GM12874 (cell line): ENCODE results near the gene SLC25A23.

Experiments
- TF ChIP-seq, protein P1 (sequence below): IDR thresholded peaks from 2 replicates; pipeline ENCODE4 v1.5.1; 2011; ENCODE audit warnings: low read depth, mild to moderate bottlenecking, control low read depth, low read length, moderate library complexity; ENCODE audit not compliant: insufficient read depth

The SLC25A23 gene

DNA sequence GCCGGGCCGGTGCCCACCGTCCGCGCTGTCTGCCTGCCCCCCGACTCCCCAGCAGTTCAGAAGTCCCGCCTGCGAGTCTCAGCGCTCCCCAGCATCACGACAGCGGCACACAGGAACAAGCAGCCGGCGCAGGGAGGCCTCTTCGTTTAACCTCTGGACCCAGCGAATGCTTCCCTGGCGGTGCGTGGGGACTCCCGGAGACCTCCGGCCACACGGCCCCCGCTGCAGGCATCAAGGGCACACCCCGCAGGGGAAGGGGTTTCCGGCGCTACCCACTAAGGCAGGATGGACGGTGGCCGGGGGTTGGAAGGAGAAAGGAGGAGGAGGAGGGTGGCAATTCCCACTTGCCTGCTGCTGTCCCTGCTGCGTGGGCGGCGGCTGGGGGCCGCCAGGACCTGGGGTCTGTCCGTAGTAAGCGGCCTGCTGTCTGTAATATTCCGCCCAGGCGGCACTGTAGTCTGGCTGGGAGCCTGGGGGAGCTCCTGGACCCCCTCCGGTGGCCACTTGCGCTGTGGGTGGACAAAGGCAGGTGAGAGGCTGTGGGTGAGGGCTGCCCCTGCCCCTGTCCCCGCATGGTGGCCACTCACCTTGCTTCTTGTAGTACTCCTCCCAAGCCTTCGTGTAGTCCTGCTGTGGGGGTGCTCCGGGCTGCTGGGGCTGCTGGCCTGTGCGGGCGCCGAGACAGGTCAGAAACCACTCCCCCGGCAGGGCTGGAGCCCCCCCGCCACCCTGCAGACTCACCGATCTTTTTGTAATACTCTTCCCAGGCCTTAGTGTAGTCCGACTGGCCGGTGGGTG is 44.6 kb downstream of the SLC25A23 start:
- TF ChIP-seq, protein P1, sequence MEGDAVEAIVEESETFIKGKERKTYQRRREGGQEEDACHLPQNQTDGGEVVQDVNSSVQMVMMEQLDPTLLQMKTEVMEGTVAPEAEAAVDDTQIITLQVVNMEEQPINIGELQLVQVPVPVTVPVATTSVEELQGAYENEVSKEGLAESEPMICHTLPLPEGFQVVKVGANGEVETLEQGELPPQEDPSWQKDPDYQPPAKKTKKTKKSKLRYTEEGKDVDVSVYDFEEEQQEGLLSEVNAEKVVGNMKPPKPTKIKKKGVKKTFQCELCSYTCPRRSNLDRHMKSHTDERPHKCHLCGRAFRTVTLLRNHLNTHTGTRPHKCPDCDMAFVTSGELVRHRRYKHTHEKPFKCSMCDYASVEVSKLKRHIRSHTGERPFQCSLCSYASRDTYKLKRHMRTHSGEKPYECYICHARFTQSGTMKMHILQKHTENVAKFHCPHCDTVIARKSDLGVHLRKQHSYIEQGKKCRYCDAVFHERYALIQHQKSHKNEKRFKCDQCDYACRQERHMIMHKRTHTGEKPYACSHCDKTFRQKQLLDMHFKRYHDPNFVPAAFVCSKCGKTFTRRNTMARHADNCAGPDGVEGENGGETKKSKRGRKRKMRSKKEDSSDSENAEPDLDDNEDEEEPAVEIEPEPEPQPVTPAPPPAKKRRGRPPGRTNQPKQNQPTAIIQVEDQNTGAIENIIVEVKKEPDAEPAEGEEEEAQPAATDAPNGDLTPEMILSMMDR, result no peak

DNA sequence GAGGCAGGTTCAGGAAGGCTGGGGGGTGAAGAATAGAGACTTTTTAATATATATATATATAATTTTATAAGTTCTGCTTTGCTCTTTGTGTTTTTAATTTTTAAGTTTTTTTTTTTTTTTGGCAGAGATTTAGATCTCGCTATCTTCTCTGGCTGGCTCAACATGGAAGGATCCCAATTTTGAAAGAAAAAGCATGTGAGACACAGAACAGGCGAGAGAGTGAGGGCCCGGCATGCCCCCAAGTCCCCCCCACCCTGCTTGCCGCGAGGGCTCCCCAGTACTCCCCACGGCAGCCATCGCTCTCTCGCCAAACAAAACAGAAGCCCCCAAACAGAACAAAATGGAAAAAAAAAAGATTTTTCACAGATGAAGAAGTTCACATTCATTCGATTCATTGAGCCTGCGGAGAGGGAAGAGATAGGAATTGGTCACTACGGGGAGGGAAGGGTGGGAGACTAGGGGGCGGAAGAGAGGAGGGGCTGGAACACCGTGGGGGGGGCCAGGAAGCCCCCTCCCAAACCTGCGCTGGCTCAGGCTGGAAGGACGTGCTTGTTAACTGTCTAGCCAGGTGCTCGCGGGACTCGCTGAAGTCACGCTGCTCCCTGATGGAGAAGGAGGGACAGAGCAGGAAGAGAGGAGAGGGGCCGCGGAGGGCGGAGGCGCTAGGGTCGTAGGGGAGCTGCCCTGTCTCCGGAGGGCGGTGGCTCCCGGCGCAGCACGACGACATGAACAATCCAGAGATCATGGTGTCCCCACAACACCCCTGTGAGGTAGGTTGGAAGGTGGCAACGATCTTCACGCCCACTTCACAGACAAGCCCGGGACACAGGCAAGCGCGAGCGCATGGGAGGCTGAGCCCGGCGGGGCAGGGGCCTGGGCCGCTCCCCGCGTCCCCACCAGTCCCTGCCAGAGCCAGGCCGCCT is 45.6 kb downstream of the SLC25A23 start:
- TF ChIP-seq, protein P1, result no peak

DNA sequence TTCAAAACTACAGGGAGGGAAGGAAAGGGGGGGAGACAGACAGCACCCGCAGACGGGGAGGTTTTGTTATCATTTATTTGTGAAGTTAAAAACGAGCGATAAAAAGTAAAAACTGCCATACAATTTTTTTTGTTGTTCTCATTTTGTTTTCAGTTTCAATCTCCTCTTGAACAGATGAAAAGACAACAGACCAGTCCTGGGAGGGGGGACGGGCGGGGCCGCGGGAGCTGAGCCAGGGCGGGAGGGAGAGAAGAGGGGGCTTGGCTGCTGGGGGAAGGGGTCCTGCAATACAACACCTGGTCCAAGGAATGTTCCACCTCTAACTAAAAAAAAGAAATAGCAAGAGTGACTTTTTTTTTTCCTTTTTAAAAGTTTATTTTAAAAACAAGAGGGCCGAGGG is 46.3 kb downstream of the SLC25A23 start:
- TF ChIP-seq, protein P1, result no peak

DNA sequence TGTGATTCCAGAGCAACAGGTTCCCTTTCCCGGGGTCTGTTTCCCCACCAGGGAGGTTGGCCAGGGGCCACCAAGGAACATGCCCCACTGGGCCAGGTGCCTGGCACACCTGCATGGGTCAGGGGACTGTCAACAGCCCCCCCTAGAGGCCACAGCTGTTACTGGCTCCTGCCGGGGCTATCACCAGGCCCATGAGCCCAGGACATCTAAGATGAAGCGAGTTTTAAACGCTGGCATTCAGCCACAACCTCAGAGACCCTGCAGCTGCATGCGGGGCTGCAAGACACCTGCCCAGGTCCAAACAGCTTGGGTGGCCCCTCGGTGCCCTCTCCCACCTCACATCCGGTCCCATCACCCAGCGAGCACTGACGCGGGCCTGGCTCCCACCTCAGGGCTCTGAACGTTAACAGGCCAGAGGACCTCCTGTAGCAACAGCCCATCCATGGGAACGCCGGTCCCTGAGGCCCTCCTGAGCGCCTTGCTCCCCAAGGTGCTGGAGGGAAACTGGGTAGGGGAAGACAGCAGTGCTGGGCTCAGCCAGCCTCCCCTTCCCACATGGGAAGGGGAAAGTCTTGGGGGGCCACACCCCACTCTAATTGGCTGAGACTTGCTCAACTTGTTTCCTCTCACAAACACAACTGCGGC is 47.0 kb downstream of the SLC25A23 start:
- TF ChIP-seq, protein P1, result peak; percentile 76

GRCh38 chr19:6412061-6412446 is 47.5 kb downstream of the SLC25A23 start:
- TF ChIP-seq, protein P1, result no peak

DNA sequence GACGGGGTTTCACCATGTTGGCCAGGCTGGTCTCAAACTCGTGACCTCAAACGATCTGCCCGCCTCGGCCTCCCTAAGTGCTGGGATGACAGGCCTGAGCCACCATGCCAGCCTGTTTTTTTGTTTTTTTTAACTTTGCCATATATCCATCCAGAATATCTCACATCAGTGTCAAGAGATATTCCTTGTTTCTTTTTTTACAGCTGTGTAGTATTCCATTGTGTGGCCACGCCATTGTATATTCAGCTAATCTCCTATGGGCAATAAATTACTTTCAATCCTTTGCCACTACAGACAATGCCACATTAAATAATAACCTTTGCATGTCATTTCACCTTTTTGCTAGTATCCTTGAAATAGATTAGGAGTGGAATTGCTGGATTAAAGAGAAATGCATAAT is 50.2 kb downstream of the SLC25A23 start:
- TF ChIP-seq, protein P1, result no peak

DNA sequence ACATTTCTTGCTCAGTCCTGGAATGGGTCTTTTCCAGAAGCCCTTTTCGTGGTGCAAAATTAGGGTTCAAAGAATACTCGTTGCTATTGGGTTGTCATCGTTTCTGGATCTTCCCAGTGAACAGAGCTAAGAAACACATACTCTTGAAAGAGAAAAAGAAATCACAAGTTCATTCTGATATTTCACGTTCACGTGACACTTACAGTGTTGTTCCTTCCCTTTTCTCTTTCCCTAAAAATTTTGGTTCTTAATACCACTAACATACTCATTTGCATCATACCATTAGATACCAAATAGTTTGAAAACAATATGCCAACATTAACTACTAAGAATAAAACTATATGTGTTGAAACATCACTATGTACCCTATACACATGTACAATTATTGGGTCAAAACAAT is 53.2 kb downstream of the SLC25A23 start:
- TF ChIP-seq, protein P1, result no peak
